Upper lobe of right lung (tissue), 1 donor: ENCODE results near the gene MC5R. TPM values are rescaled to one million over a fixed set of nuclear protein-coding genes. Genes with fewer than 3 reads are reported as not detected.
A peak's percentile ranks its signal among the peaks of the same experiment; 100 is the strongest.

Source experiments
- ATAC-seq: fragments of 200-7000 bp; cut with Tn5 transposase; one replicate; pipeline ENCODE4 v1.9.1; 2020; ENCODE audit warnings: mild to moderate bottlenecking, moderate library complexity
- DNase-seq: peaks from one replicate; pipeline ENCODE4 v3.0.0-alpha.2; 2020
- H3K27ac ChIP-seq: fragments of 200-600 bp; one replicate; pipeline ENCODE4 v1.8.0; 2022
- H3K27me3 ChIP-seq: fragments of 200-600 bp; one replicate; pipeline ENCODE4 v1.8.0; 2022; ENCODE audit warnings: mild to moderate bottlenecking
- H3K36me3 ChIP-seq: fragments of 200-600 bp; one replicate; pipeline ENCODE4 v1.8.0; 2022
- H3K4me1 ChIP-seq: fragments of 200-600 bp; one replicate; pipeline ENCODE4 v1.8.0; 2022
- H3K4me3 ChIP-seq: fragments of 200-600 bp; one replicate; pipeline ENCODE4 v1.8.0; 2022; ENCODE audit warnings: mild to moderate bottlenecking
- H3K9me3 ChIP-seq: fragments of 200-600 bp; one replicate; pipeline ENCODE4 v1.8.0; 2022
- intact Hi-C: fragments of 100-400 bp; cut with DNase I; formaldehyde crosslinking; loops from one replicate; pipeline ENCODE4 v1.11.0; 2022
- long read RNA-seq: library from polyadenylated mRNA; unstranded; transcript quantifications from one replicate; pipeline ENCODE4 v2.0.0, GENCODE V29; 2021
- total RNA-seq: library from RNA; stranded (reverse); fragmentation: NEBNext Ultra II Directional; extraction: Animal tissue kit (Norgen Biotek cat#: 25700); gene quantifications from one replicate; pipeline ENCODE4 v1.2.1, GENCODE V29; 2021
- TF ChIP-seq, protein P1 (sequence below): fragments of 200-600 bp; IDR thresholded peaks from one replicate; pipeline ENCODE4 v1.8.0; 2022; ENCODE audit warnings: antibody characterized with exemption
- donor health status: DM: no; HTN: yes; CAD: no; lungs with severe emphysema.

The MC5R gene
- not detected for total RNA-seq
- long read RNA-seq, result 0 reads

- intact Hi-C loops, result no loop called here
- Histone ChIP-seq H3K4me3 (peak within 1 kb of the TSS; percentile 51), H3K9me3 (no peaks in the 10 kb centered on the region), H3K27me3 (peaks cover 30% of the 10 kb centered on the region), H3K27ac (no peak within 1 kb of the TSS), H3K36me3 (no peaks in the 10 kb centered on the region), H3K4me1 (no peaks in the 10 kb centered on the region)
- TF ChIP-seq, protein P1, sequence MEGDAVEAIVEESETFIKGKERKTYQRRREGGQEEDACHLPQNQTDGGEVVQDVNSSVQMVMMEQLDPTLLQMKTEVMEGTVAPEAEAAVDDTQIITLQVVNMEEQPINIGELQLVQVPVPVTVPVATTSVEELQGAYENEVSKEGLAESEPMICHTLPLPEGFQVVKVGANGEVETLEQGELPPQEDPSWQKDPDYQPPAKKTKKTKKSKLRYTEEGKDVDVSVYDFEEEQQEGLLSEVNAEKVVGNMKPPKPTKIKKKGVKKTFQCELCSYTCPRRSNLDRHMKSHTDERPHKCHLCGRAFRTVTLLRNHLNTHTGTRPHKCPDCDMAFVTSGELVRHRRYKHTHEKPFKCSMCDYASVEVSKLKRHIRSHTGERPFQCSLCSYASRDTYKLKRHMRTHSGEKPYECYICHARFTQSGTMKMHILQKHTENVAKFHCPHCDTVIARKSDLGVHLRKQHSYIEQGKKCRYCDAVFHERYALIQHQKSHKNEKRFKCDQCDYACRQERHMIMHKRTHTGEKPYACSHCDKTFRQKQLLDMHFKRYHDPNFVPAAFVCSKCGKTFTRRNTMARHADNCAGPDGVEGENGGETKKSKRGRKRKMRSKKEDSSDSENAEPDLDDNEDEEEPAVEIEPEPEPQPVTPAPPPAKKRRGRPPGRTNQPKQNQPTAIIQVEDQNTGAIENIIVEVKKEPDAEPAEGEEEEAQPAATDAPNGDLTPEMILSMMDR, result peak; percentile 70
- peak; percentile 82 for DNase-seq
- peak; percentile 95 for ATAC-seq
Measured at GRCh38 chr18:13823707-13824395, at the start of gene MC5R. TSS of gene MC5R (plus strand) at chr18:13824149. CDS start at chr18:13825766, 1,617 bp downstream.

DNA sequence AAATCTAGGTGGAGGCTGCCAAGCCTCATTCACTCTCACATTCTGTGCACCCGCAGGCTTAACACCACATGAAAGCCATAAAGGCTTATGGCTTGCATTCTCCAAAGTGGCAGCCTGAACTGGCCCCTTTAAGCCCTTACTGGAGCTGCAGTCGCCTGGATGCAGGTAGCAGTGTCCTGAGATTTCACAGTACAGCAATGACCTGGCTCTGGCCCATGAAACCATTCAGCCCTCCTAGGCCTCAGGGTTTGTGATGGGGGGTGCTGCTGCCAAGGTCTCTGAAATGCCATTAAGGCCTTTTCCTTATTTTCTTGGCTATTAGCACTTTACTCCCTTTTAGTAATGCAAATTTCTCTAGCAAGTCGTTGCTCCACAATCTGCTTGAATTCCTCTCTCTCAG, 48.9 kb upstream of the MC5R start:
- DNase-seq, result no peak
- Histone ChIP-seq H3K9me3 (peaks cover 9% of the 10 kb centered on the region), H3K27me3 (no peaks in the 10 kb centered on the region), H3K4me3 (no peak overlapping the region), H3K36me3 (no peaks in the 10 kb centered on the region), H3K4me1 (no peaks in the 10 kb centered on the region), H3K27ac (no peak overlapping the region)
- ATAC-seq, result no peak
- intact Hi-C loops, result no loop called here
- TF ChIP-seq, protein P1, result no peak

DNA sequence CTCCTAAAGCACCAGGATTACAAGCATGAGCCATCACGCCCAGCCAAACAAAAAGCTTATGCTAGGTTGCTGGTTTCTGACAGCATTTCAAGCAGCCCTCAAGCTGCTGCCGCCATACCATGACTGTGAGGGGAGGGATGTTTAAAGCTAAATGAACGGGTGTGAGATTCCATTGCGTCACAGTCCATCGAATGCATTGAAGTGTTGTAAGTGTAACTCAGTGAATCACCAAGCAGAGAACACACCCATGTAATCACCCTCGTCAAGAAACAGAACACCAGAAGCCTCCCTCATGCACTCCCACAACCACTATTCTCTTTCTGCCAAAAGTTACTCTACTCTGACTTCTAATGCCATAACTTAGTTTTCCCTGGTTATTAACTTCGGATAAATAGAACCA, 32.8 kb upstream of the MC5R start:
- ATAC-seq (no peak), DNase-seq (no peak)
- Histone ChIP-seq H3K36me3 (no peaks in the 10 kb centered on the region), H3K27me3 (no peaks in the 10 kb centered on the region), H3K9me3 (peaks cover 8% of the 10 kb centered on the region), H3K4me3 (no peak overlapping the region), H3K4me1 (no peaks in the 10 kb centered on the region), H3K27ac (no peak overlapping the region)
- TF ChIP-seq, protein P1, result no peak
- intact Hi-C loops, result no loop called here

GRCh38 chr18:13793819-13794218, 30.1 kb upstream of the MC5R start:
- no peaks in the 10 kb centered on the region for H3K9me3 ChIP-seq
- no peaks in the 10 kb centered on the region for H3K4me1 ChIP-seq
- H3K27me3 ChIP-seq, result peaks cover 5% of the 10 kb centered on the region
- no peak overlapping the region for H3K27ac ChIP-seq
- intact Hi-C loops, result no loop called here
- ATAC-seq (no peak), DNase-seq (no peak)
- H3K4me3 ChIP-seq, result no peak overlapping the region
- no peaks in the 10 kb centered on the region for H3K36me3 ChIP-seq
- TF ChIP-seq, protein P1, result no peak

DNA sequence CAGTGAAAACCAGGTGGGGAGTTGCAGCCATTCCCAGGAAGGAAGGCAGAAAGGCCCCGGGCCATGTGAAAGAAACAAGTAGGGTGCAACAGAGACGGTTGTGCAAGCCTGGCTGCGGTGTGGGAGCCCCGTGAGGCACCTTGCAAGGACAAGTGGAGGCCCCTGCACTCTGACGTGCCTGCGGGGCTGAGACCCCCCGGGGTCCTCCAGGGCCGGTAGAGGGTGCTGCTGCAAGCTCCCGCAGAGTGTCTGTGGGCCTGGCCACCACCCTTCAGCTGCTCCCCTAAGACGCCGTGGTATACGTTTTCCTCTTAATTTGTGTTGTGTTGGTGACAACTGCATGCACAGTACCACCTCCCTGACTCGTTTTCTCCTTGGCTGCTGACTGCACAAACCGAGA, 27.4 kb upstream of the MC5R start:
- Histone ChIP-seq H3K27me3 (peaks cover 22% of the 10 kb centered on the region), H3K27ac (no peak overlapping the region), H3K36me3 (no peaks in the 10 kb centered on the region), H3K4me3 (no peak overlapping the region), H3K9me3 (no peaks in the 10 kb centered on the region), H3K4me1 (peaks cover 4% of the 10 kb centered on the region)
- intact Hi-C loops, result no loop called here
- TF ChIP-seq, protein P1, result no peak
- ATAC-seq, result no peak
- DNase-seq, result no peak
